Loucy (cell line): Measurements from ENCODE around the gene CARD19.

Source experiments
- EZH2phosphoT487 ChIP-seq: fragments of 200-600 bp; IDR thresholded peaks from 2 replicates; pipeline ENCODE4 v1.6.1; 2018; ENCODE audit warnings: antibody characterized with exemption, mild to moderate bottlenecking, moderate library complexity, borderline replicate concordance
- TF ChIP-seq, protein P1 (sequence below): fragments of 200-600 bp; sonication (generic); conservative IDR thresholded peaks from 2 replicates; pipeline ENCODE4 v1.5.1; 2014; ENCODE audit warnings: mild to moderate bottlenecking, antibody characterized with exemption, low read length

DNA sequence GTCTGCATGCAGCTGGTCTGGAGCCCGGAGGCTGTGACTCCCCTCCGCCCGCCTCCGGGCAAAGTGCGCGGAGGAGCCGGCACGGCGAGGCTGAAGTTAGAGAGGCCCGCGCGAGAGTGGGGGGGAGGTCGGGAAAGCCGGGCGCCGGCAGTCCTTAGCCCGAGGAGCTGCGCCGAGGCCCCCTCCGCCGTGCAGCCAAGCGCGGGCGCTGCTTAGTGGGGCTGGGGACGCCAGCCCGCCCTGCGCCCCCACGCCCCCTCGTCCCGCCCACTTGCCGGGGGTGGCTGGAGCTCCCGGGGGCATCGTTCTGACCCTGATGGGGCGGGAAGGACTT, 37.6 kb downstream of the CARD19 start:
- TF ChIP-seq, protein P1, sequence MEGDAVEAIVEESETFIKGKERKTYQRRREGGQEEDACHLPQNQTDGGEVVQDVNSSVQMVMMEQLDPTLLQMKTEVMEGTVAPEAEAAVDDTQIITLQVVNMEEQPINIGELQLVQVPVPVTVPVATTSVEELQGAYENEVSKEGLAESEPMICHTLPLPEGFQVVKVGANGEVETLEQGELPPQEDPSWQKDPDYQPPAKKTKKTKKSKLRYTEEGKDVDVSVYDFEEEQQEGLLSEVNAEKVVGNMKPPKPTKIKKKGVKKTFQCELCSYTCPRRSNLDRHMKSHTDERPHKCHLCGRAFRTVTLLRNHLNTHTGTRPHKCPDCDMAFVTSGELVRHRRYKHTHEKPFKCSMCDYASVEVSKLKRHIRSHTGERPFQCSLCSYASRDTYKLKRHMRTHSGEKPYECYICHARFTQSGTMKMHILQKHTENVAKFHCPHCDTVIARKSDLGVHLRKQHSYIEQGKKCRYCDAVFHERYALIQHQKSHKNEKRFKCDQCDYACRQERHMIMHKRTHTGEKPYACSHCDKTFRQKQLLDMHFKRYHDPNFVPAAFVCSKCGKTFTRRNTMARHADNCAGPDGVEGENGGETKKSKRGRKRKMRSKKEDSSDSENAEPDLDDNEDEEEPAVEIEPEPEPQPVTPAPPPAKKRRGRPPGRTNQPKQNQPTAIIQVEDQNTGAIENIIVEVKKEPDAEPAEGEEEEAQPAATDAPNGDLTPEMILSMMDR: no peak
- TF ChIP-seq EZH2phosphoT487: no peak
